SJCRH30 (cell line): Measurements from ENCODE around the gene UPP1. TPM values are rescaled to one million over a fixed set of nuclear protein-coding genes. Genes with fewer than 3 reads are reported as not detected.

Experiments
- DNase-seq, 2 experiments: peaks; one replicate each; pipeline ENCODE4 v3.0.0-alpha.2; 2015 to 2020
- H3K27ac ChIP-seq: fragments of 250-450 bp; sonication (Bioruptor Pico); 2 replicates; pipeline ENCODE4 v1.5.1; 2020; ENCODE audit warnings: mild to moderate bottlenecking, moderate library complexity
- H3K27me3 ChIP-seq: fragments of 250-450 bp; sonication (Bioruptor Pico); 2 replicates; pipeline ENCODE4 v1.5.1; 2020; ENCODE audit warnings: mild to moderate bottlenecking, moderate library complexity
- H3K36me3 ChIP-seq: fragments of 250-450 bp; sonication (Bioruptor Pico); 2 replicates; pipeline ENCODE4 v1.5.1; 2020; ENCODE audit warnings: mild to moderate bottlenecking, moderate library complexity
- H3K4me1 ChIP-seq: fragments of 250-450 bp; sonication (Bioruptor Pico); 2 replicates; pipeline ENCODE4 v1.5.1; 2020; ENCODE audit warnings: mild to moderate bottlenecking, moderate library complexity
- H3K4me3 ChIP-seq: fragments of 250-450 bp; sonication (Bioruptor Pico); 2 replicates; pipeline ENCODE4 v1.5.1; 2020; ENCODE audit warnings: mild to moderate bottlenecking, moderate library complexity
- H3K9me3 ChIP-seq: fragments of 250-450 bp; sonication (Bioruptor Pico); replicated peaks from 2 replicates; pipeline ENCODE4 v1.5.1; 2020; ENCODE audit warnings: mild to moderate bottlenecking, moderate library complexity
- total RNA-seq: library from RNA; depleted of rRNA; stranded (reverse); fragments of >200 nt; shearing (Covaris generic); gene quantifications from 2 replicates; pipeline ENCODE4 v1.2.3, GENCODE V29; 2014; rRNA removed

UPP1 gene
- 2.4 and 3.7 TPM in 2 replicates for total RNA-seq

- peaks cover 24% of the 10 kb centered on the region for H3K4me1 ChIP-seq
- no peaks in the 10 kb centered on the region for H3K27me3 ChIP-seq
- no peaks in the 10 kb centered on the region for H3K9me3 ChIP-seq
- H3K36me3 ChIP-seq, result no peaks in the 10 kb centered on the region
- peak within 1 kb of the TSS; percentile 94 for H3K27ac ChIP-seq
- no peak for DNase-seq
- H3K4me3 ChIP-seq, result peak within 1 kb of the TSS; percentile 59
These were observed at the start of gene UPP1 for GRCh38 chr7:48089046-48090003. Gene UPP1 (plus strand): TSS chr7:48089265. CDS start chr7:48094784, 5,519 bp downstream.

DNA sequence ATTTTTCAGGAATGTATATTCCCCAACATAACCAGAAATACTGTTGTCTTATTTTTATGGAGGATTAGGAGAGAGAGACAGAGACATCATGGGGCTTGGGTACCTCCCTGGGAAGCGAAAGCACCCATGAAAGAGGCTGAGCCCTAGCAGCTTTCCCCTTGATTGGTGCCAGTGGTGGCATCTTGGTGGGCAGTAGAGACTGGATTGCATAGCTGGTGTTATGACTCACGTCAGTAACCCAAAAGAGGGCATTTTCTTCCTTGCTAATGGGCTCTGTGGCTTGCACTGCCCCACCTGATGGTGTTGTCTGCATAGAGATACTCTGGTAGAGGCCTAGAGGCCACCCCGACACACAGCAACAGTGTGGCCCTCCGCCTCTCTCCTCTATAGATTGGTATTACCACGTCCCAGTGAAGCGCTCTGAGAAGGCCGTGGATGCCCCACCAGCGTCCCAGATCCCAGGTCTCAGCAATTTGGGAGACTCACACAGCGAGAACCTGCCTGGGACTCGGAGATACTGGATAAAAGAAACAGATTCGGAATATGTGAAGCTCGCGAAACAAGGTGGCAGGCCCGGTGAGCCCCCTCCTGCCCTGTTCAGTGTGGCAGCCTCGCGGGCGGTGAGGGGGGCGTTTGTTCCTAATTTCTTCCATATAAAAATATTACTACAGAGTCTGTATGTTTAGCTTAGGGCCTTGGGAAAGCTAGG is 48.0 kb upstream of the UPP1 start:
- DNase-seq, result no peak
- Histone ChIP-seq H3K36me3 (no peaks in the 10 kb centered on the region), H3K9me3 (no peaks in the 10 kb centered on the region), H3K27ac (no peak overlapping the region), H3K4me1 (peaks cover 10% of the 10 kb centered on the region), H3K27me3 (no peaks in the 10 kb centered on the region), H3K4me3 (no peak overlapping the region)

- Histone ChIP-seq H3K36me3 (no peaks in the 10 kb centered on the region), H3K4me3 (no peak overlapping the region), H3K9me3 (no peaks in the 10 kb centered on the region), H3K27ac (no peak overlapping the region), H3K27me3 (0 out of 2 replicates have a peak, but pooled peaks cover 3% of the 10 kb centered on the region), H3K4me1 (peaks cover 10% of the 10 kb centered on the region)
- no peak for DNase-seq
These were observed 47.5 kb upstream of the UPP1 start for GRCh38 chr7:48041653-48041970.

DNA sequence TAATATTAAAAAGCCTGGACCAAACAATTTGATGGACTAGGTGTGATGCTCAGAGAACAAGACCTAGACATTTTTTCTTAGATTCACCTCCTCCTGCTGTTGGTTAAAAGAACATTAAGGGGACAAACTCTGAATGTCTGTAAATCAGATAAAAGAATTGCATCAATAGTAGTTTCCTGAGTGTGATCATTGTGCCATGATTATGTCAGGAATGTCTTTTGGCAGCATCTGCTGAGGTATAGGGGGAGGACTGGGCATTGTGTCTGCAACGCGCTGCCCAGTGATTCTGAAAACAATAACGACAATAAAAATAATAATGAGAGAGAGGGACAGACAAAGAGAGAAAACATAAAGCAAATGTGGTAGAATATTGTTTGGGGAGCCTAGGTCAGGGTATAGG is 46.8 kb upstream of the UPP1 start:
- 0 out of 2 replicates have a peak, but pooled peaks cover 3% of the 10 kb centered on the region for H3K27me3 ChIP-seq
- no peak overlapping the region for H3K4me3 ChIP-seq
- no peaks in the 10 kb centered on the region for H3K9me3 ChIP-seq
- H3K4me1 ChIP-seq, result peaks cover 8% of the 10 kb centered on the region
- no peak for DNase-seq
- no peak overlapping the region for H3K27ac ChIP-seq
- H3K36me3 ChIP-seq, result no peaks in the 10 kb centered on the region

GRCh38 chr7:48042636-48043035 is 46.4 kb upstream of the UPP1 start:
- no peaks in the 10 kb centered on the region for H3K36me3 ChIP-seq
- no peak overlapping the region for H3K27ac ChIP-seq
- DNase-seq, result no peak
- H3K9me3 ChIP-seq, result no peaks in the 10 kb centered on the region
- H3K27me3 ChIP-seq, result 0 out of 2 replicates have a peak, but pooled peaks cover 3% of the 10 kb centered on the region
- H3K4me1 ChIP-seq, result peaks cover 6% of the 10 kb centered on the region
- no peak overlapping the region for H3K4me3 ChIP-seq

- DNase-seq, result no peak
- no peak overlapping the region for H3K4me3 ChIP-seq
- no peak overlapping the region for H3K27ac ChIP-seq
- no peaks in the 10 kb centered on the region for H3K9me3 ChIP-seq
- peaks cover 7% of the 10 kb centered on the region; the same call in 1 of the 2 replicates for H3K27me3 ChIP-seq
- no peaks in the 10 kb centered on the region for H3K36me3 ChIP-seq
- H3K4me1 ChIP-seq, result peaks cover 6% of the 10 kb centered on the region
These were observed 43.8 kb upstream of the UPP1 start for GRCh38 chr7:48045195-48045765.

DNA sequence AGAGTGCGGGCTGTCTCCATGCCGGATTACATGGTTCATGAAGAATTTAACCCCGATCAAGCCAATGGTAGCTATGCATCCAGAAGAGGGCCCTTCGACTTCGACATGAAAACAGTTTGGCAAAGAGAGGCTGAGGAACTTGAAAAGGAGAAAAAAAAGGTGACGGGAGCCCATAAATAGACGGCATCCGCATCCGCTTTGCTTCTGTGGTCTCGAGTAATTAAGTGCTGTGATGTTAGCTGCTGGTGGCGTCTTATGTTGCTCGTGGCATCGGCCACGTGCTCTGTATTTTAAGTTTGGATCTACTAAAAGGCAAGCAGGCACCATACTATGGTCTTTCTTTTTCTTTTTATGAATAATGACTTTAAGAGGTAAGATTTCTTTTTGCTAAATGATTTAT is 42.6 kb upstream of the UPP1 start:
- Histone ChIP-seq H3K9me3 (no peaks in the 10 kb centered on the region), H3K4me1 (peaks cover 6% of the 10 kb centered on the region), H3K27me3 (peaks cover 7% of the 10 kb centered on the region; the same call in 1 of the 2 replicates), H3K4me3 (no peak overlapping the region; the same call in 1 of the 2 replicates), H3K36me3 (no peaks in the 10 kb centered on the region), H3K27ac (no peak overlapping the region)
- DNase-seq, result no peak

DNA sequence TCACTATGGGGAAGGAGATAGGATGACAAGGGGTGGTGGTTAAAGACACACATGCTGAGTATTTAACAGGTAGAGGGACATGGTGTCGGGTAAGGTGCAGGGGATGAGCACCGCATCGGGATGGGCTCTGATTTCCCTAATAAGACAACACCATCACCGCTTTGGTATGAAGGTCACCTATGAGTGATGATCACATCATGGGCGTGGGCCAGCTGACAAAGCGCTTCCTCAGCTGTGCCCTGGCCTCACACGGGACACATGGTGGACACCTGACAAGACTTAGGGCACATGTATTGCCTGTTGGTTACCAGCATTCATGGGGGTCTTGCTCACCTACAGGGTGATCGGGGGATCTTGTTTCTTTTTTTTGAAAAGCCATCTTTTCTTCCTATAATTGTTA is 41.0 kb upstream of the UPP1 start:
- no peaks in the 10 kb centered on the region for H3K36me3 ChIP-seq
- peaks cover 8% of the 10 kb centered on the region for H3K4me1 ChIP-seq
- no peak overlapping the region for H3K4me3 ChIP-seq
- H3K27me3 ChIP-seq, result peaks cover 7% of the 10 kb centered on the region; the same call in 1 of the 2 replicates
- no peak for DNase-seq
- H3K27ac ChIP-seq, result no peak overlapping the region
- H3K9me3 ChIP-seq, result no peaks in the 10 kb centered on the region

DNA sequence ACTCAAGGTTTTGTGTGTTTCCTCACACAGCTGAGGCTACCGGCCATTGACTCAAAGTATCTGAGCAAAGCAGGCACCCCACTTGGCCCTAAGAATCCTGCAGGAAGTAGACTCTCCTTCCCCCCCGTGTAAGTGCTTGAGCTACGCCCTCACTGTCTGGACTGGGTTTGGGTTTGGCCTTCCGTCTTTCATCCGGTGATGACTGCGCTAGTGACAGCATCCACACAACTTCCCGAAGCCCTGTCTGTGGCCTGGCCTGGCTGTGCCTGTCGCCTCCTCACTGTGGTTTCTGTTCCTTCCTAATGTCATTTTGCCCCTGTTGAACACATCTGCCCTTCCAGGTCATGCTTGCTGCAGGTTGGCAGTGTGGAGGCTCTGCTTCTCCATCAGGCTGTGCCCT is 39.2 kb upstream of the UPP1 start:
- no peak overlapping the region for H3K4me3 ChIP-seq
- H3K27ac ChIP-seq, result no peak overlapping the region
- no peak for DNase-seq
- H3K36me3 ChIP-seq, result no peaks in the 10 kb centered on the region
- H3K27me3 ChIP-seq, result peaks cover 7% of the 10 kb centered on the region; the same call in 1 of the 2 replicates
- H3K4me1 ChIP-seq, result peaks cover 8% of the 10 kb centered on the region
- no peaks in the 10 kb centered on the region for H3K9me3 ChIP-seq

- no peak overlapping the region for H3K27ac ChIP-seq
- peaks cover 8% of the 10 kb centered on the region for H3K4me1 ChIP-seq
- no peak overlapping the region for H3K4me3 ChIP-seq
- 0 out of 2 replicates have a peak, but pooled peaks cover 8% of the 10 kb centered on the region for H3K9me3 ChIP-seq
- peak in 1 of 2 experiments; percentile 26 for DNase-seq
- H3K27me3 ChIP-seq, result peaks cover 4% of the 10 kb centered on the region; the same call in 1 of the 2 replicates
- no peaks in the 10 kb centered on the region for H3K36me3 ChIP-seq
These were observed 36.3 kb upstream of the UPP1 start for GRCh38 chr7:48052748-48053147.

- no peak overlapping the region for H3K27ac ChIP-seq
- H3K4me1 ChIP-seq, result peaks cover 8% of the 10 kb centered on the region
- H3K4me3 ChIP-seq, result no peak overlapping the region
- peaks cover under 1% of the 10 kb centered on the region; the same call in 1 of the 2 replicates for H3K27me3 ChIP-seq
- DNase-seq, result no peak
- 0 out of 2 replicates have a peak, but pooled peaks cover 8% of the 10 kb centered on the region for H3K9me3 ChIP-seq
- H3K36me3 ChIP-seq, result no peaks in the 10 kb centered on the region
These were observed 35.3 kb upstream of the UPP1 start for GRCh38 chr7:48053736-48054135.

- H3K4me3 ChIP-seq, result no peak overlapping the region
- no peaks in the 10 kb centered on the region for H3K27me3 ChIP-seq
- no peak overlapping the region for H3K27ac ChIP-seq
- no peaks in the 10 kb centered on the region; the same call in 1 of the 2 replicates for H3K36me3 ChIP-seq
- no peak for DNase-seq
- no peaks in the 10 kb centered on the region for H3K4me1 ChIP-seq
- H3K9me3 ChIP-seq, result peaks cover 8% of the 10 kb centered on the region; the same call in 1 of the 2 replicates
These were observed 30.1 kb upstream of the UPP1 start for GRCh38 chr7:48058990-48059389.

DNA sequence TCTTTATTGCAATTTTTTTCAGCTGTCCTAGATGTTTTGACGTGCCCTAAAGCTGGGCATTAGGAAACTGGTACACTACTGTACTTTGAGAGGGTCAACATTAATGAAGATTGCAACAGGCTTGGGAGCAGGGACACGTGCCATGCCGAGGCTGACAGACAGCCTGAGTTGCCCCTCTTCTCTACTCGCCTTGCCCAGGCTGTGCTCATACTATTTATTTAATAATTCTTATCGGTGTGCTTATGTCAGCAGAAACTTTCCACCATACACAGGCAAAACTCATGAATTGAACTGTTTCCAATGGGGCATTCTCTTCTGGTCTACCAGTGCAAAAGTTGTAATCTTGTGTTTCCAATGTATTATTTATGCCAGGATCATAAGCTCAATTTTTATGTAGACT is 29.4 kb upstream of the UPP1 start:
- Histone ChIP-seq H3K27me3 (no peaks in the 10 kb centered on the region), H3K36me3 (no peaks in the 10 kb centered on the region; the same call in 1 of the 2 replicates), H3K4me1 (no peaks in the 10 kb centered on the region), H3K27ac (no peak overlapping the region), H3K9me3 (peaks cover 8% of the 10 kb centered on the region; the same call in 1 of the 2 replicates), H3K4me3 (no peak overlapping the region)
- DNase-seq, result no peak

DNA sequence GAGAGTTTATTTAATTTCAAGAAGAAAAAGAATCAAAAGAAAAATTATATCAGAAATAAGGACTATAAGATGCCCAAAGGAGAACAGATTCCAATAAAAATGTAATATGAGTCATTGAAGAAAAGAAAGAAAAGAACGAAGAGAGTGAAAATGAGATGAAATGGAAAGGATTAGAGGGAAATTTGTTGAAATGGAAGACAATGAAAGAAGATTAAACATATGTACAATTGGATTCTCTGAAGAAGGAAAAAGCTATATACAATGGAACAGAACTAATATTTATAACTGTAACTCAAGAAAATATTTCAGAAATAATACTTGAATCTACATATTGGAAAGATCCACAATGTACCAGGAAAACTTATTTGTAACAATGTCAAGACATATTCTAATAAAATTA is 25.1 kb upstream of the UPP1 start:
- H3K36me3 ChIP-seq, result no peaks in the 10 kb centered on the region; the same call in 1 of the 2 replicates
- H3K4me1 ChIP-seq, result no peaks in the 10 kb centered on the region
- no peak overlapping the region for H3K27ac ChIP-seq
- H3K27me3 ChIP-seq, result no peaks in the 10 kb centered on the region
- DNase-seq, result no peak
- H3K9me3 ChIP-seq, result no peaks in the 10 kb centered on the region; the same call in 1 of the 2 replicates
- no peak overlapping the region for H3K4me3 ChIP-seq
